ENCODE data around the gene GATAD2A.

- no peak for TF ChIP-seq POLR2AphosphoS5 (IDR thresholded peaks at IDR 0.05)
- TF ChIP-seq POLR2A (IDR thresholded peaks at IDR 0.05): no peak
- TF ChIP-seq CTCF (IDR thresholded peaks at IDR 0.05): no peak
Observed at GRCh38 chr19:19436137-19436691, 30.7 kb downstream of the GATAD2A start.

Measured in stomach (tissue), 4 donors.